Psoas muscle (tissue), 8 donors: ENCODE measurements around the gene SSH2. TPM values are rescaled to one million over a fixed set of nuclear protein-coding genes. Genes with fewer than 3 reads are reported as not detected.

Source experiments
- ATAC-seq, 4 donors: fragments of 200-7000 bp; cut with Tn5 transposase; one replicate each; pipeline ENCODE4 v1.9.1; 2020; ENCODE audit warnings: moderate library complexity in 3 of 4, mild to moderate bottlenecking in 2 of 4
- DNase-seq, 2 donors: peaks; one replicate each; pipeline ENCODE4 v3.0.0-alpha.2; 2020
- H3K27ac ChIP-seq: fragments of 200-600 bp; one replicate; pipeline ENCODE4 v1.8.0; 2022
- H3K27me3 ChIP-seq, 3 donors: fragments of 200-600 bp in 1 of 3; one replicate each; pipeline versions ENCODE4 v1.6.1 to v1.8.0; 2013 to 2022; ENCODE audit warnings: low read length in 2 of 3, mild to moderate bottlenecking in 2 of 3, moderate library complexity in 1 of 3; ENCODE audit not compliant: insufficient read depth in 3 of 3
- H3K36me3 ChIP-seq, 2 donors: fragments of 200-600 bp in 1 of 2; one replicate each; pipeline versions ENCODE4 v1.6.1 to v1.8.0; 2013 to 2022; ENCODE audit warnings: low read depth in 1 of 2, mild to moderate bottlenecking in 1 of 2, moderate library complexity in 1 of 2; ENCODE audit not compliant: insufficient read depth in 1 of 2
- H3K4me1 ChIP-seq: fragments of 200-600 bp; one replicate; pipeline ENCODE4 v1.8.0; 2022
- H3K4me3 ChIP-seq: fragments of 200-600 bp; one replicate; pipeline ENCODE4 v1.8.0; 2022; ENCODE audit warnings: mild to moderate bottlenecking
- H3K9me3 ChIP-seq: fragments of 200-600 bp; one replicate; pipeline ENCODE4 v1.8.0; 2022
- CTCF ChIP-seq: fragments of 200-600 bp; IDR thresholded peaks from one replicate; pipeline ENCODE4 v1.8.0; 2022; ENCODE audit warnings: antibody characterized with exemption
- WGBS, 3 donors: extraction: QIAGEN DNeasy Blood & Tissue Kit; methylation state at CpG; one replicate each; pipeline versions ENCODE4 v1.1.6 to v1.1.7; 2013; 5-methylcytosine and 5-hydroxymethylcytosine counted together
- intact Hi-C, 2 donors: fragments of 100-400 bp; cut with DNase I; formaldehyde crosslinking; loops; one replicate each; pipeline versions ENCODE4 v1.11.0 to v1.14.2; 2022
- polyA plus RNA-seq, 3 donors: library from polyadenylated mRNA; stranded (reverse); fragments of 200-250 nt; gene quantifications; one replicate each; pipeline ENCODE4 v1.2.3, GENCODE V29; 2013
- total RNA-seq, 4 donors: library from RNA; stranded (reverse); fragmentation: NEBNext Ultra II Directional in 2 of 4; extraction: Animal tissue kit (Norgen Biotek cat#: 25700) in 2 of 4; gene quantifications; one replicate each; pipeline versions ENCODE4 v1.2.1 to v1.2.4, GENCODE V29; 2021 to 2023
- donor health status: healthy with polysubstance abuse.
- donor health status: DM: no; HTN: no; CAD: no; lungs with moderate emphysema.
- donor health status: Bipolar disorder and iron deficiency.
- donor health status: healthy.
- donor health status: DM: yes; HTN: yes; CAD: no.
- donor health status: DM: no; HTN: no; CAD: no.
- donor health status: DM: no; HTN: no; CAD: no.
- donor health status: DM: yes; HTN: yes; CAD: no.

SSH2 gene
- total and polyA plus RNA-seq, 7 donors, result 28.0 to 168 (median 107) TPM

DNA sequence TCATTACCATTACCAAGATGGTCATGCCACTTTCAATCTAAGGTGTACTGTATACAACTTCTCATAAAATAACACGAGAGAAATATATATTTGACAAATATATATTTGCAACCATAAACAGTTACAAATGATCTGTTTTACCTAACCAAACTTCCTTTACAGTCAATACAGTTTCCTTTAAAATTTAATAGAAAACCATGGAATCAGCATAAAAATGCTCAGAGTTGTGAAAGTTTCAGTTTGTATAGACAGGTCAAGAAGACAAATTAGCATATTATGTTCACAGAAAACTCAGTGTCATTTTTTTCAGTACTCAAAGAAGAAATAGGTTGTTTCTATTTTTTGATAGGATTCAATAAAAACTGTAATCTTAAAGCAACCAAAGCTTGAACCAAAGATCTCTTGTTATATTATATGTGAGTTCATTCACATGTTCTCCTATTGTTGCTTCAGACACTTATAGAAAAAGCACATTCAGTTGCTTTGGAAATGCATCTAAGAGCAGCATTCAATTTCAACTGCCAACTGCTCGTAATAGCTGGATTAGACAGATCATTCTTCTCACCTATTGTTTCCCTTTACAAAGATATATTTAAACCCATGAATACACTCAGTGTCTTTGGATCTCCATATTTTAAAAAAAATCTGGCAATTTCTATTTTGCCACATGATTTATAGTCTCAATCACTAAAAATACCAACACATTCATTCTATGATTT, 15.1 kb downstream of the SSH2 start:
- Histone ChIP-seq H3K27me3 (no peaks in the 10 kb centered on the region), H3K4me1 (peaks cover 45% of the 10 kb centered on the region), H3K27ac (no peak overlapping the region), H3K36me3 (peaks cover 0 to 23% of the 10 kb centered on the region in 2 donors), H3K9me3 (no peaks in the 10 kb centered on the region), H3K4me3 (no peak overlapping the region)
- DNase-seq (no peak), ATAC-seq (peak in 2 of 4 donors; percentile 43 to 69)
- no peak for TF ChIP-seq CTCF
- intact Hi-C loops, result no loop called here
- WGBS, 3 donors, result 58 to 65% (median 63%) methylated on average over 2 of the region's 2 CpGs

- no peak for TF ChIP-seq CTCF
- Histone ChIP-seq H3K36me3 (peaks cover 0 to 13% of the 10 kb centered on the region in 2 donors), H3K4me1 (peaks cover 32% of the 10 kb centered on the region), H3K27me3 (no peaks in the 10 kb centered on the region), H3K4me3 (no peak overlapping the region), H3K27ac (peak overlapping the region; percentile 54), H3K9me3 (no peaks in the 10 kb centered on the region)
- no peak for DNase-seq
- intact Hi-C loops, result no loop called here
- ATAC-seq, result peak in 2 of 4 donors; percentile 55 to 57
Measured at GRCh38 chr17:29911641-29912177, 18.3 kb downstream of the SSH2 start.

- peaks cover 23% of the 10 kb centered on the region for H3K4me1 ChIP-seq
- H3K4me3 ChIP-seq, result no peak overlapping the region
- 75 to 85% (median 76%) methylated on average over 6 of the region's 6 CpGs for WGBS, 3 donors
- TF ChIP-seq CTCF, result no peak
- no peaks in the 10 kb centered on the region for H3K27me3 ChIP-seq
- H3K27ac ChIP-seq, result no peak overlapping the region
- peaks cover 0 to 7% of the 10 kb centered on the region in 2 donors for H3K36me3 ChIP-seq
- DNase-seq, result no peak
- intact Hi-C loops, result no loop called here
- no peaks in the 10 kb centered on the region for H3K9me3 ChIP-seq
- no peak for ATAC-seq
Measured at GRCh38 chr17:29909236-29910003, 20.6 kb downstream of the SSH2 start.

DNA sequence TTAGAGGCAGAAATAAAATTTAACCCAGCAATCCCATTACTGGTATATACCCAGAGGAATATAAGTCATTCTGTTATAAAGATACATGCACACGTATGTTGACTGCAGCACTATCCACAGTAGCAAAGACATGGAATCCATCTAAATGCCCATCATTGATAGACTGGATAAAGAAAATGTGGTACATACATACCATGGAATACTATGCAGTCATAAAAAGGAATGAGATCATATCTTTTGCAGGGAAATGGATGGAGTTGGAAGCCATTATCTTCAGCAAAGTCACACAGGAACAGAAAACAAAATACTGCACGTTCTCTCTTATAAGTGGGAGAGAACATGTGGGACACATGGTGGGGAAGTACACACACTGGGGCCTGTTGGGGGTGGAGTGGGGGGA, 23.1 kb downstream of the SSH2 start:
- H3K4me1 ChIP-seq, result peaks cover 36% of the 10 kb centered on the region
- intact Hi-C loops, result no loop called here
- DNase-seq, result no peak
- TF ChIP-seq CTCF, result no peak
- H3K27me3 ChIP-seq, result no peaks in the 10 kb centered on the region
- no peaks in the 10 kb centered on the region for H3K9me3 ChIP-seq
- H3K27ac ChIP-seq, result no peak overlapping the region
- no peak for ATAC-seq
- no peak overlapping the region for H3K4me3 ChIP-seq
- 95 to 100% (median 98%) methylated on average over 2 of the region's 2 CpGs for WGBS, 3 donors
- H3K36me3 ChIP-seq, result no peaks in the 10 kb centered on the region
